Endothelial cell of umbilical vein (primary cell): Measurements from ENCODE around the gene CHL1.

Experiments used
- EZH2 ChIP-seq: IDR thresholded peaks from 2 replicates; pipeline ENCODE4 v1.6.1; 2012; ENCODE audit warnings: borderline replicate concordance, low read depth, mild to moderate bottlenecking, moderate library complexity, low read length, inconsistent platforms; ENCODE audit not compliant: severe bottlenecking
- FOS ChIP-seq: IDR thresholded peaks from 2 replicates; pipeline ENCODE4 v1.6.1; 2011; ENCODE audit warnings: mild to moderate bottlenecking, low read length, moderate library complexity, borderline replicate concordance; ENCODE audit not compliant: insufficient read depth
- GATA2 ChIP-seq: IDR thresholded peaks from 2 replicates; pipeline ENCODE4 v1.7.0; 2011; ENCODE audit warnings: low read depth, mild to moderate bottlenecking, moderate library complexity, mixed read lengths, low read length; ENCODE audit not compliant: insufficient read length, insufficient read depth

DNA sequence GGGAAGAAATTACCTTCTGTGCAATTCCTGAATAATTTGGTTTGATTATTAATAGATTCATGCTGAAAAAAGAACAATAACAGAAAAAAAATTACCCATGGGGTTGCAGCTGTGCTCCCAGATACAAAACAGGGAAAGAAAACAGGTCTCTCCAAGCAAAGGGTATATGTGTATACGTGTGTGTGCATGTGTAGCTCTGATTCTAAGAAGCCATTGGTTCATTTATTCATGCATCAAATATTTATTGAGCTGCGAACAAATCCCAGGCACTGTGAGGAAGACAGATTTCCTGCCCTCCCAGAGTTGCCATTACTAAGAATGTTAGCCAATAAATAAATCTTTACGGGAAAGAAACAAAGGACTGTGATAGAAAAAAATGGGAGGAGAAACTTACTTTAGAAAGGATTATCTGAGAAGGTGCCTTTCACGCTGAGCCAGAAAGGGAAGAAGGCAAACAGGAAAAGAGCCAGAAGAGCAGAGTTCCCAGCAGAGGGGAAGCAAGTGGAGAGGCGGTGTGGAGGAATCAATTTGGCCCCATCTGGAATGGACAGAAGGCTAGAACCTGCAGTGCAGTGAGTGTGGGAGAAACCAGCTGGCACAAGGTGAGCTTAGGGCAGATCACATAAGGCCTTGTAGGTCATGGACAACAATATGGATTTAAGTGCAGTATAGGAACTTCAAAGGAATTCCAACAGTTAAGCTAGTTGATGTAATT, 20.7 kb downstream of the CHL1 start:
- TF ChIP-seq FOS: no peak
- no peak for TF ChIP-seq EZH2
- no peak for TF ChIP-seq GATA2
